Liver (tissue), 9 donors: ENCODE measurements around the gene SUMF2. TPM values are rescaled to one million over a fixed set of nuclear protein-coding genes. Genes with fewer than 3 reads are reported as not detected.

Experiments used
- DNase-seq: peaks from one replicate; pipeline ENCODE4 v3.0.0-alpha.2; 2017; ENCODE audit warnings: low spot score
- H3K27ac ChIP-seq, 2 donors: one replicate each; pipeline ENCODE4 v1.7.0; 2013; ENCODE audit warnings: inconsistent platforms in 2 of 2, low read length in 2 of 2, control low read depth in 1 of 2, low read depth in 1 of 2, mild to moderate bottlenecking in 1 of 2
- H3K27me3 ChIP-seq, 4 donors: one replicate each; pipeline versions ENCODE4 v1.6.1 to v1.7.0; 2013; ENCODE audit warnings: low read length in 3 of 4, inconsistent platforms in 1 of 4, mild to moderate bottlenecking in 1 of 4, moderate library complexity in 1 of 4; ENCODE audit not compliant: control insufficient read depth in 4 of 4, insufficient read depth in 4 of 4
- H3K36me3 ChIP-seq, 4 donors: one replicate each; pipeline versions ENCODE4 v1.6.1 to v1.7.0; 2013; ENCODE audit warnings: low read length in 3 of 4, mild to moderate bottlenecking in 3 of 4, low read depth in 1 of 4, moderate library complexity in 1 of 4; ENCODE audit not compliant: control insufficient read depth in 4 of 4, insufficient read depth in 3 of 4
- H3K4me1 ChIP-seq, 4 donors: one replicate each; pipeline versions ENCODE4 v1.6.1 to v1.7.0; 2013; ENCODE audit warnings: low read length in 3 of 4, mild to moderate bottlenecking in 3 of 4, moderate library complexity in 1 of 4; ENCODE audit not compliant: control insufficient read depth in 4 of 4, insufficient read depth in 4 of 4
- H3K4me3 ChIP-seq, 3 donors: one replicate each; pipeline versions ENCODE4 v1.6.1 to v1.7.0; 2013; ENCODE audit warnings: low read length in 3 of 3, control low read depth in 1 of 3, low read depth in 1 of 3, mild to moderate bottlenecking in 1 of 3
- H3K9ac ChIP-seq, 2 donors: one replicate each; pipeline ENCODE4 v1.7.0; 2013; ENCODE audit warnings: low read length in 2 of 2, mild to moderate bottlenecking in 2 of 2, moderate library complexity in 2 of 2, control low read depth in 1 of 2, low read depth in 1 of 2
- H3K9me3 ChIP-seq, 4 donors: one replicate each; pipeline versions ENCODE4 v1.6.1 to v1.7.0; 2013; ENCODE audit warnings: low read length in 3 of 4; ENCODE audit not compliant: control insufficient read depth in 4 of 4
- EGR1 ChIP-seq, 2 donors: IDR thresholded peaks; 2 replicates each; pipeline ENCODE4 v1.6.1; 2016 to 2018; ENCODE audit warnings: antibody characterized with exemption in 2 of 2, low read depth in 2 of 2
- FOXA1 ChIP-seq: IDR thresholded peaks from 2 replicates; pipeline ENCODE4 v1.6.1; 2016; ENCODE audit warnings: antibody characterized with exemption
- GABPA ChIP-seq, 2 donors: IDR thresholded peaks in 1 of 2; conservative IDR thresholded peaks in 1 of 2; 2 replicates each; pipeline ENCODE4 v1.6.1; 2016; ENCODE audit warnings: antibody characterized with exemption in 2 of 2, mild to moderate bottlenecking in 1 of 2, moderate library complexity in 1 of 2
- HNF4A ChIP-seq, 2 donors: conservative IDR thresholded peaks; 2 replicates each; pipeline ENCODE4 v1.6.1; 2016; ENCODE audit warnings: antibody characterized with exemption in 2 of 2, mild to moderate bottlenecking in 2 of 2
- HNF4G ChIP-seq: IDR thresholded peaks from 2 replicates; pipeline ENCODE4 v1.6.1; 2016; ENCODE audit warnings: antibody characterized with exemption
- JUND ChIP-seq, 2 donors: IDR thresholded peaks; 2 replicates each; pipeline ENCODE4 v1.6.1; 2016; ENCODE audit warnings: antibody characterized with exemption in 2 of 2
- MAX ChIP-seq: IDR thresholded peaks from 2 replicates; pipeline ENCODE4 v1.6.1; 2016; ENCODE audit warnings: antibody characterized with exemption
- NR2F2 ChIP-seq: IDR thresholded peaks from 2 replicates; pipeline ENCODE4 v1.6.1; 2016; ENCODE audit warnings: antibody characterized with exemption
- RAD21 ChIP-seq, 2 donors: IDR thresholded peaks; 2 replicates each; pipeline ENCODE4 v1.6.1; 2016; ENCODE audit warnings: antibody characterized with exemption in 2 of 2, mild to moderate bottlenecking in 2 of 2
- REST ChIP-seq: IDR thresholded peaks from 2 replicates; pipeline ENCODE4 v1.6.1; 2016; ENCODE audit warnings: antibody characterized with exemption, mild to moderate bottlenecking
- RXRA ChIP-seq, 2 donors: IDR thresholded peaks; 2 replicates each; pipeline ENCODE4 v1.6.1; 2017 to 2018; ENCODE audit warnings: antibody characterized with exemption in 2 of 2, mild to moderate bottlenecking in 1 of 2
- SP1 ChIP-seq: IDR thresholded peaks from 2 replicates; pipeline ENCODE4 v1.6.1; 2018; ENCODE audit warnings: antibody characterized with exemption, mild to moderate bottlenecking
- TAF1 ChIP-seq: conservative IDR thresholded peaks from 2 replicates; pipeline ENCODE4 v1.6.1; 2016; ENCODE audit warnings: antibody characterized with exemption, mild to moderate bottlenecking
- YY1 ChIP-seq: IDR thresholded peaks from 2 replicates; pipeline ENCODE4 v1.6.1; 2016; ENCODE audit warnings: antibody characterized with exemption, mild to moderate bottlenecking
- WGBS: extraction: QIAGEN DNeasy Blood & Tissue Kit; methylation state at CpG from one replicate; pipeline ENCODE4 v1.1.7; 2013; 5-methylcytosine and 5-hydroxymethylcytosine counted together
- polyA plus RNA-seq, 2 donors: library from polyadenylated mRNA; stranded (reverse) in 1 of 2; unstranded in 1 of 2; fragments of 200-250 nt in 1 of 2; fragments of >200 nt in 1 of 2; fragmentation: Nextera tagmentation in 1 of 2; extraction: Ambion mirVana in 1 of 2; gene quantifications; one replicate each; pipeline versions ENCODE4 v1.2.1 to v1.2.3, GENCODE V29; 2013 to 2015
- total RNA-seq, 2 donors: library from RNA; depleted of rRNA; stranded (reverse); fragments of >200 nt; gene quantifications; one replicate each; pipeline ENCODE4 v1.2.3, GENCODE V29; 2014
- TF ChIP-seq, protein P1 (sequence below): fragments of 150-350 bp; IDR thresholded peaks from 2 replicates; pipeline ENCODE4 v1.5.1; 2017; ENCODE audit warnings: improper control_type of control experiment, low read depth, low read length; ENCODE audit not compliant: missing input control
- donor health status: healthy.
- donor health status: healthy.
- donor health status: healthy.
- donor health status: healthy.
- donor health status: healthy.

Gene SUMF2
- total and polyA plus RNA-seq, 4 donors, result 67.1 to 104 (median 74.8) TPM

- Histone ChIP-seq H3K4me3 (peak overlapping the region; percentile 82 to 98 (median 86)), H3K27ac (peak overlapping the region; percentile 93 to 99), H3K9me3 (no peaks in the 10 kb centered on the region), H3K36me3 (peaks cover 11 to 33% (median 28%) of the 10 kb centered on the region in 4 donors), H3K27me3 (no peaks in the 10 kb centered on the region), H3K9ac (peak overlapping the region; percentile 90 to 100), H3K4me1 (peaks cover 1 to 7% (median 5%) of the 10 kb centered on the region in 4 donors)
- TF ChIP-seq RXRA (IDR thresholded peaks at IDR 0.05) (no peak), JUND (IDR thresholded peaks at IDR 0.05) (peak in 1 of 2 donors; percentile 31)
- 24% methylated on average over 6 of the region's 6 CpGs for WGBS
- no peak for DNase-seq
These were observed 41.4 kb downstream of the SUMF2 start for GRCh38 chr7:56105508-56105907.

DNA sequence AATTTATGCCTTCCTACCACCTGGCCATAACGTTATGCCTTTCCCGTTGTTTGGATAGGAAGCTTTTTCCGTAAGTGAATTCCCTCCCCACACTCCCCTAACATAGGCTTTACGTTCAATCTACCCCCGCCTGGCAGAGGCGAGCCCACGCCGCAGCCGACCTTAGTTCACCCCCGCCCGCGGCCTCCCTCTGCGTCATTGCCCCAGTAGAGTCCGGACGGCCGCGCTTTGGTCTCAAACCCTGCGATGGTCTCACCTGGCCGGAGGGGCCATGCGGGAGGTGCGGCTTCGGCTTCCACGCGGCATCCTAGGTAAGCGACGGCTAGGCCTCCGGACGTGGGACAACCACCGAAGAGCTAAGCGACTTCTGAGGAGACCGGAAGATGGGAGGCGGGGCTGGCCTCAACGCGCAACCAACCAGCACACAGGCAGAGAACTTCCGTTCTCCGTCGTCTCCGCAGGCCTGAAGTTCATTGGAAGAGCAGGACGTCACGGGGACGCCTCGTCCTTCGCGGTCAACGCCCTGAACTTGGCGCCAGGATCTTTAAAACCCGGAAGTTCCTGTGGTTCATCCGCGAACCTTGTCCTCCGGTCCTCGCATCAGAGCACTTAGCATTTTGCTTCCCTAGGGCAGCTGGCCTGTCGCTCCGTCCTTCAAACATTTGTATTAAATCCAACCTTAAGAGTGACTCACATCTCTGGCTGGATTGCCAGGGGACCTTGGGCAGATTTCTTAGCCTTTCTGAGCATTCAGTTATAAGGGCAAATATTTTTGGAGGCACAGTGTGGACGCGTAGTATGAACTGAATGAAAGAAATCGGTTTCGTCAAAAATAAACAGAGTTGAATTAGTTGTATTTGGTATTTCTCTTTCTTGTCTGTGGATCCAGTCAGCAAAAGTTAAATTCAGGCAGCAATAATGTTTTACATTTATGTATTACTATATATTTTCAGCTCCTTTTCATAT, 42.3 kb downstream of the SUMF2 start, which contains the start of gene CHCHD2:
Gene CHCHD2, minus strand, starts transcription at position 369 of the 966 bp plus-strand sequence. Its CDS starts 63 bp downstream, at position 306.
- 3% methylated on average over 57 of the region's 57 CpGs for WGBS
- Histone ChIP-seq H3K4me1 (peaks cover 1 to 7% (median 5%) of the 10 kb centered on the region in 4 donors), H3K27me3 (no peaks in the 10 kb centered on the region)

More for the DNA sequence above, 42.3 kb downstream of the SUMF2 start, which contains the start of gene CHCHD2:
- Histone ChIP-seq H3K36me3 (peaks cover 4 to 24% (median 20%) of the 10 kb centered on the region in 4 donors), H3K9me3 (no peaks in the 10 kb centered on the region), H3K27ac (peak within 1 kb of the TSS; percentile 93 to 99), H3K9ac (peak within 1 kb of the TSS; percentile 90 to 100), H3K4me3 (peak within 1 kb of the TSS; percentile 82 to 98 (median 86))
- TF ChIP-seq NR2F2 (peak; percentile 46), RXRA (IDR thresholded peaks at IDR 0.05) (peak; percentile 77 to 88), REST (peak; percentile 24), RAD21 (IDR thresholded peaks at IDR 0.05) (no peak), YY1 (peak; percentile 55), EGR1 (IDR thresholded peaks at IDR 0.05; ENCODE audit: low read depth in 2 of 2) (peak in 1 of 2 donors; percentile 5), GABPA (IDR thresholded peaks at IDR 0.05 in 1 of 2, conservative IDR thresholded peaks at IDR 0.05 in 1 of 2) (peak; percentile 90 to 96), MAX (peak; percentile 25), TAF1 (peak; percentile 91), HNF4G (peak; percentile 41), JUND (IDR thresholded peaks at IDR 0.05) (no peak), FOXA1 (no peak), SP1 (peak; percentile 83), HNF4A (conservative IDR thresholded peaks at IDR 0.05) (peak; percentile 64 to 79)
- TF ChIP-seq, protein P1, sequence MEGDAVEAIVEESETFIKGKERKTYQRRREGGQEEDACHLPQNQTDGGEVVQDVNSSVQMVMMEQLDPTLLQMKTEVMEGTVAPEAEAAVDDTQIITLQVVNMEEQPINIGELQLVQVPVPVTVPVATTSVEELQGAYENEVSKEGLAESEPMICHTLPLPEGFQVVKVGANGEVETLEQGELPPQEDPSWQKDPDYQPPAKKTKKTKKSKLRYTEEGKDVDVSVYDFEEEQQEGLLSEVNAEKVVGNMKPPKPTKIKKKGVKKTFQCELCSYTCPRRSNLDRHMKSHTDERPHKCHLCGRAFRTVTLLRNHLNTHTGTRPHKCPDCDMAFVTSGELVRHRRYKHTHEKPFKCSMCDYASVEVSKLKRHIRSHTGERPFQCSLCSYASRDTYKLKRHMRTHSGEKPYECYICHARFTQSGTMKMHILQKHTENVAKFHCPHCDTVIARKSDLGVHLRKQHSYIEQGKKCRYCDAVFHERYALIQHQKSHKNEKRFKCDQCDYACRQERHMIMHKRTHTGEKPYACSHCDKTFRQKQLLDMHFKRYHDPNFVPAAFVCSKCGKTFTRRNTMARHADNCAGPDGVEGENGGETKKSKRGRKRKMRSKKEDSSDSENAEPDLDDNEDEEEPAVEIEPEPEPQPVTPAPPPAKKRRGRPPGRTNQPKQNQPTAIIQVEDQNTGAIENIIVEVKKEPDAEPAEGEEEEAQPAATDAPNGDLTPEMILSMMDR, result no peak
- peak; percentile 93 for DNase-seq
